ENCODE data around the gene CDK14. TPM values are rescaled to one million over a fixed set of nuclear protein-coding genes. Genes with fewer than 3 reads are reported as not detected.
"Not testable (repeated sequence)": the region's sequence is repeated elsewhere in the genome, so short reads cannot be mapped to it uniquely, and the experiment has no call there.

CDK14 gene
- total RNA-seq, 1 donor from 2014 or later = 1.1 TPM

DNA sequence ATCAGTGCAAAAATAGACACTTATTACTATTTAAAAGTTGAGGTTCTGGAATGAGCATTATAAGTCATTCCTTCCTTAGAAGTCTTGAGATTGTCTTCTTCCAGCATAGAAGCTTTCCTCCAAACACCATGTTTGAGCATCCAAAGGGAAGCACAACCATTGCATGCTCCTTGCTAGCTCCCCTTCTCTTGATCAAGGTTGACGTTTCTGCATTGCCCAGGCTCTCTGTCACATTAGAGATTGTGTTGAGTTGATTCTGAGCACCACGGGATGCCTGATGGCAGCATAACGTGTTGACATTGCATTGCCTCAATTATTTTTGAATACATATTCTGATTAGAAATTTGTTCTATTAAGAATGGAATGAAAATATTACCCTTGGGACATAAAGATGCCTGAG lies 322.2 kb downstream of the CDK14 start:
- ATAC-seq = no peak

DNA sequence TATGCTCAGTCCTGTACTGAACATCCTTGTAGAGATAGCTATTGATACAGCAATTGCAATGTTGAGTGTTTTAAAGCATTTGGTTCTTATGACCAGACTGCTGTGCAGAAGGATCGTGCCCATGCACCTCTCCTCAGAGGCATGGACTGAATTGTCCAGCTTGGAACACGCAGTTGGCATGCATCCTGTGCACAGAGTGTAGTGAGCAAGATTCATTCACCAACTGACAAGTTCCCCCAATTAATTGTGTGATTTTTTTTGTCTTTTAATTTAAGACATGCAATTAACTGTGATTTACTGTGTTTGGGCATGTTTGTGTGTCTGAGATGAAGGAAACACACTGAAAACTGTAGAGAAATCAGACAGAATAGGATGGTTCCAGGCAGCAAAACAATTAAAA lies 323.7 kb downstream of the CDK14 start:
- ATAC-seq = no peak

DNA sequence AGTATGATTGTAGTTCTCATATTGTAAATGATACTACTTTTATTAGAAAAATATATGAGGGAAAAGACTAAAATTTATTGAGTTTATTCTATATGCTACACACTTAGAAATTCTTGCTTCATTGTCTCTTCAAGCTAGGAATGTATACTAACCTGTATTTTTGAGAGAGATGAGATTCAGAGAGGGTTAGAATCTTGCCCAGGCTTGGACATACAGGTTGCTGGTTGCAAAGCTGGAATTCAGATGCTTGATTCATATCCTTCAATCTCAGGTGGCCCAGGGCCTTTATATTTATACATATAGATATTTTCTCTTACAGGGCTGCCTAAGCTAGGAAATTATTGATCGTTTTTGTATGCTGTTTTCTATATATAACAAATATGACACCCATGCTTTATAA lies 324.2 kb downstream of the CDK14 start:
- no peak for ATAC-seq

DNA sequence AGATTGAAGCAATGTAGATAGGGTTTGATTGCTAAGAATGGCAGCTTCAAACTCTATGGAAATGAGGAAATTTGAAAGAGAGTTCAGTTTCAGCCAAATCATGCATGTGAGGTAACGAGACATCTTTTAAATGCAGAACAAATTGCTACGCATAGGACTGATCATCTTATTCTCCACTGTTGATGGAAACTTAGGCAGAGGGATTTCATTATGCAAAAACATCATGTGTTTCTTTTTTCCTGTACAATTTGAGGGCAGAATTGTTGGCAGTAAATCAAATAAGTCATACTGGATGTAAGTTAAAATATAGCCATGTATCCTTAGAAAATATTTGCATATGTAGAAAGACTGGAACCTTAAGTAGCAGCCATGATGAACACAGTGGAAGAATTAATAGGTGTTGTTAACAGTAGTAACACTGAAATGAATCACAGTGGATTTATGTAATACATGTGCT lies 327.4 kb downstream of the CDK14 start:
- no peak for ATAC-seq

DNA sequence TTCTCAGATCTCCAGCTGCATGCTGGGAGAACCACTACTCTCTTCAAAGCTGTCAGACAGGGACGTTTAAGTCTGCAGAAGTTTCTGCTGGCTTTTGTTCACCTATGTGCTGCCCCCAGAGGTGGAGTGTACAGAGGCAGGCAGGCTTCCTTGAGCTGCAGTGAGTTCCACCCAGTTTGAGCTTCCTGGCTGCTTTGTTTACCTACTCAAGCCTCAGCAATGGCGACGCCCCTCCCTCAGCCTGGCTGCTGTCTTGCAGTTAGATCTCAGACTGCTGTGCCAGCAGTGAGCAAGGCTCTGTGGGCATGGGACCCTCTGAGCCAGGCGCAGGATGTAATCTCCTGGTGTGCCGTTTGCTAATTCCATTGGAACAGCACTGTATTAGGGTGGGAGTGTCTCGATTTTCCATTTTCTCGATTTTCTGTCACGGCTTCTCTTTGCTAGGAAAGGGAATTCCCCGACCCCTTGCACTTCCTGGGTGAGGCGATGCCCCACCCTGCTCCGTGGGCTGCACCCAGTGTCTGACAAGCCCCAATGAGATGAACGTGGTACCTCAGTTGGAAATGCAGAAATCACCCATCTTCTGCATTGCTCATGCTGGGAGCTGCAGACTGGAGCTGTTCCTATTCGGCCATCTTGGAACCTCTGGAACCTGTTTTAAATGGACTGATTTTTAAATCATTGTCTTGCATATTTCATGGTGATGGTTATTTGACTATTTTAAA lies 332.7 kb downstream of the CDK14 start:
- not testable (repeated sequence) for ATAC-seq

DNA sequence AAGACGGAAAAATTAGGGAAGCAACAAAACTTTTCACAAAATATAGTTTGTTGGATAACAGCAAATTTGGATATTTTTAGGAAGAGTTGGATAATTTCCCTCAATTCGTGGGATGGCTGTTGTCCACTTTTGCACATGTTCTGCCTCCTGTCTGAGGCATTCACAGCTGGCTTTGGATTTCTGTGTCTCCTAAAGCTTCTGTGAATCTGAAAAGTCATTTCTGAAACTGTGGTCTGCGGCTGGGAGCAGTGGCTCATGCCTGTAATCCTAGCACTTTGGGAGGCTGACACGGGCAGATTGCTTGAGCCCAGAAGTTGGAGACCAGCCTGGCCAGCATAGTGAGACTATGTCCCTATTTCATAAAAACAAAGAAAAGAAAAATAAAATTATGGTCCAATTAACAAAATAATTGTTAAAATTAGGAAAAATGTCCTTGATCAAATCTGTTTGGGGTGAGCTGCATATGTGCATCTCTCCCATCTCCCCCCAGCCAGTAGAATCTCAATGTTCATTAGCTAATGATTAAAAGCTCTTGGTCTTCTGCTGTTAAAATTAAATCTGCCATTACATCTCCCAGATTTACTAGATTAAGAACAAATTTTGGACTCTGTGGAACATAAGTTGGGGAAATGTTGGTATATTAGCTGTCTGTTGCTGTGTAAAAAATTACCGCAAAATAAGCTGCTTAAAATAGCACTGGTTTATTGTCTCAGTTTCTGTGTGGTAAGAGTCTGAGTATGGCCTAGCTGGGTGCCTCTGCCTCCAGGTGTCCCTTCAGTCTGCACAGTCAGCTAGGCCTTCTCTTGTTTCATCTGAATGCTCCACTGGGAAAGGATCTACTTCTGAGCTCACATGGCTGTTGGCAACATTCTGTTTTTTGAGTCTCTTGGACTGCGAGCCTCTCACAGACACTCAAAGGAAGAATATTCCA lies 336.1 kb downstream of the CDK14 start:
- no peak for ATAC-seq

DNA sequence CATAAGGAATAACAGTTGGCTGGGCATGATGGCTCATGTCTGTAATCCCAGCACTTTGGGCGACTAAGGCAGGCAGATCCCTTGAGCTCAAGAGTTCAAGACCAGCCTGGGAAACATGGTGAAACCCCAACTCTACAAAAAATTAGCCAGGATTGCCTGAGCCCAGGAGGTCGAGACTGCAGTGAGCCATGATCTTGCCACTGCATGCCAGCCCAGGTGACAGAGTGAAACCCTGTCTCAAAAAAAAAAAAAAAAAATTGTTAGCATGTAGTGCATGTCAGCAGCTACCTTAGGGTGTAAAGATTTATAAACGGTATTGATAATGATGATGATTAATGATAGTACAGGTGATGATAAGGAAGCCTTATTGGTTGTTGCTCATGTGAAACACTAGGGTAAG lies 336.9 kb downstream of the CDK14 start:
- no peak for ATAC-seq

DNA sequence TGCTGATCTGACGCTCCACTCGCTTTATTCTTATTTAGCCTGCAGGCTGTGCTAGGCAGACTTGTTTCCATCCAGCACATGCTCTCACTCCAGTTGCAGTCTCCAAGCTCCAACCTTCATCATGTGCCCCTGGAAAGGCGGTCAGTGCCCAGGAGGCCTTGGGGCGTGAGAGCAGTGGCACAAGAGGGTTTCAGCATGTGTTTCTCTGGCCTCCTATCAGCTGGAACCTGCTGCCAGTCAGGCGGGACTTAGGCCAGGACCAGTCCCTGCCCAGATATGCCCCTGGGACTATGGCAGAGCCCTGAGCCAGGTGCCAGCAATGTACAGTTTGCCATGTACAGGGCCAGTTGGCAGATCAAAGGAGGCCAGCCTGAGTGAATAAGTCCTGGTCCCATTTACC lies 337.9 kb downstream of the CDK14 start:
- ATAC-seq = no peak

DNA sequence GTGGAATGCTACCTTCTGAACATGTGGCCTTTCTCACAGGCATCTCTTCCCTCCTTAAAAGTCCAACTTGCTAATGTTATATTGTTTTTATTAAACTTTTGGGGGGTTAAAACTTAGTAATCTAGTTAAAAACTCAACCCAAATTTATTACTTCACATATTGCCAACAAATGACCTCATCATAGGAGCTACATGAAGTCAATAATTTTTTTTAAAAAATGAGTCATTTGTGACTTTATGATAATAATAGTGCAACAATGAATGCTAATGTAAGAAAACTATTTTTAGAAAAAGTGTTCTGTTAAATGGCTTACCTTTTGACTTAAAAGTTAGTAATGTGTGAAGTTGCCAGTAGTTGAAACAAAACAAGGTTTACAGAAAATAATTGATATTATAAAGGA lies 342.2 kb downstream of the CDK14 start:
- no peak for ATAC-seq

DNA sequence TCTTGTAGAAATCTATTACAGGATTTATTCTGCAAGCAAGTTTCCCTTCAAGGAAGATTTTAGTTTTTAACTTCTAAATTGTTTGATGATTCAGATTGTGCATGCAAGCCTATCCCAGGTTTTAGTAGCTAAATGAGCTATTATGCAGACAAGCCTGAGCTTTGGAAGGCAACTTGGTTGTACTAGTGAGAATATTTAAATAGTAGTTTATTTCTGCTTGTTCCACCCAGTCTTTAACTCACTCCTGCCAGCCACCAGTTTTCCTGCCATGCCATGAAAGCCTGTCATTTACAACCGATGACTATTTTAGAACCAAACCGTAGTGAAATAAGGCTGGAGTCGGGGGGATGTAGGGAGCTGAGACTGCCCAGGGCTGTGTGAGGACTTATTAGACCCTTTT lies 343.5 kb downstream of the CDK14 start:
- no peak for ATAC-seq

DNA sequence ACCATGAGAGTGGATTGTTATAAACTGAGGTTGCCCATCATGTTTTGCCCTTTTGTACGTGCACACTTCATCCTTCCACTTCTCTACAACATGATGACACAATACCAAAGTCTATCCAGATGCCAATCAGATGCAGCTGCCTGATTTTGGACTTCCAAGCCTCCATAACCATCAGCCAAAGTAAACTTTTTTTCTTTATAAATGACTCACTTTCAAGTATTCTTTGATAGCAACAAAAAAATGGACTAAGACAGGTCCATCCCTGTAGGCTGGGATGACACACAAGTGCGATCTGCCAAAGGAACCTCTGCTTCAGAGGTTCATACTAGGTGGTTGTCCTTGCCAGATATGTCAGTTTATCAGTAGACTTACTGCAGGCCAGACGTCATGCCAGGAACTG lies 347.9 kb downstream of the CDK14 start:
- no peak for ATAC-seq

DNA sequence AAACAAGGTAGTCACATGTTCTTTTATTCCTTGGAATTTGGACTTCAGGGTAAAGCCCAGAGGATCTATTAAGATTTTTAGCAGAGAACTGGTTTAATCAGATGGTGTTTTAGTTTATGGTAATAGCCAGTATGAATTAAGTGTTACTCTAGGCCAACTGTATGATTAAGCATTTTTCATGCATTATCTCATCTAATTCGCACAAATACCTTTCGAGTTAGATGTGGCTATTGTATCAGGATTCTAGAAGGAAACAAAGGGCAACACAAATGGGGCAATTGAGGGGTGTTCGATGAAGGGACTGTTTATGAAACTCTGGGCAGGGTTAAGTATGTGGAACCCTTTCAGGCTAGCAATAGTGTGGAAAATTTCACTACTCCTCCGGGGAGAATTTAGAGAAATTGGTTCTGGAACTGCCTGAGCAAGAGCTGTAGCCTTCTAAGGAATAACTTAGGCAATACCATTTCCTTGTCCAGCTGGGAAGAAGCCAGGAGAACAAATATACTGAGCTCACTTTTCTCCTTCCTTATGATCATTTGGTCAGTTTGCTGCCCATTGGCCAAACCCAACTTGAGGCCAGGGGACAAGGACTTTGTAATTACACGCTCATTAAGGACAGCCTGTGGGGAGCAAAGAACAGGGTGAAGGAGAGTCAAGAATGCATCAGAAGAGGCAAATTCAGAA lies 349.1 kb downstream of the CDK14 start:
- ATAC-seq = no peak

DNA sequence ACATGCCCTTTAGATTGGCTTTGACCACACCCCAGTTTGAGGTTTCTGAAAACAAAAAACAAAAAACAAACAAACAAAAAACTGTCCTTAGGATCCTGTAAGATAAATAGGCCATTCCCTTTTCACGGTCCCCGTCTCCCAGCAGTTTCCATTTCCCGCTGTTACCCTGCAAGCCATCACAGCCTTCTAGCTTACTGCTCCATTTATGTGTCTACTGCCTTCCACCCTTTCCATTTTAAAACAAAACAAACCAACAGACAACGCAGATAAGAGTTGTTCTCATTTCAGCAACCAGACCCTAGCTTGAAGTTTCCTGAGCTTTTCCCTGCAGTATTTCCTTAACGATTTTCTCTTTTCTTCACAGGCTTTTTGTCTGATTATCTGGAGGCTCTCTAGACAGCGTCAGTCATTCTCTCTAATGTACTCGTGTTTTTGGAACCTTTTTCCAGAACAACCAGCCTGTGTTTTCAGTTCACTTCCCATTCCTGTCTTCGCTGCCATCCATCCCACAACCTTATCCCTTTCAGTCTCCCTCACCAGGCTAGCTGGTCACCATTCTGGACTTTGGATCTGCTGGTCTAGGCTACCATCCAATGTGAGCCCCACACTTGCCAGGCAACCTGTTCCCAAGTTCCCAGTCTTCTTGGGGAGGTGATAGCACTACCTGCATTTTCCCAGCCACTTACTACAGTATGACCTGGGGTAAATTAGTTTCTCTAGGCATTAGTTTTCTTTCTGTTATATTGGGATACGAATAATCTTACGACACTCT lies 350.8 kb downstream of the CDK14 start:
- ATAC-seq = no peak

DNA sequence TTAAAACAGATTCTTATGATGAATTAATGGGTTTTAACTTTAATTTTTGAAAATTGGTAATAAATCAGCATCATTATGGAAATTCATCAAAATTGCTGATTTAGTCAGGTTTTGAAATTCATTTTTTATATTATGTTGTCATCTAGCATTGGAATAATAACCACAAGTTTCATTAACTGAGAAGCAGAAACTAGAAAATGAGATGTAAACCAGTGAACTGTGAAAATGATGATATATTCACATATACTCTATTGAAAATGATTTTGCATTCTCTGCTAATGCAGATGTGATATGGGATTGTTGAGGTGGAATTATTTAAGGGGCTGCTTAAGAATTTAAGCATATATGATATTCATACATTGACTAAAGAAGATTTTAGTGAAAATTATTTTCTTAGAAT lies 352.0 kb downstream of the CDK14 start:
- ATAC-seq = no peak

DNA sequence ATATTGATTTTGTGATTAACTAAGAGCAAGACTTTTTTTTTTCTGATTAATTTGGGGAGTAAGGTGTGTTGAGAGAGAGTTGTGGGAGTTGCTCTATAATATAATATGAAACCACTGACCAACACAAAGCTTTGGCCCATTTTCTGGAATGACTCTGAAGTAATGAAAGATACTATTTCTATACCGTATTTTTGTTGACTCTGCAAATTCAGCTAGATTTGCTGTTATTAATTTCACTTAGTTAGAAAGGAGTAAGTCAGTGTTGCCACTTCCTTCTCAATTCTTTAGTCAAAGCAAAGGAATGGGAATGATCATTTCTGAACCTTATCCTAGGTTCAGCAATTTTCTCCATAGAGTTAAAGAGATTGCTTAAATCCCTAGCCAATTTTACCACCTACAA lies 355.1 kb downstream of the CDK14 start:
- no peak for ATAC-seq

DNA sequence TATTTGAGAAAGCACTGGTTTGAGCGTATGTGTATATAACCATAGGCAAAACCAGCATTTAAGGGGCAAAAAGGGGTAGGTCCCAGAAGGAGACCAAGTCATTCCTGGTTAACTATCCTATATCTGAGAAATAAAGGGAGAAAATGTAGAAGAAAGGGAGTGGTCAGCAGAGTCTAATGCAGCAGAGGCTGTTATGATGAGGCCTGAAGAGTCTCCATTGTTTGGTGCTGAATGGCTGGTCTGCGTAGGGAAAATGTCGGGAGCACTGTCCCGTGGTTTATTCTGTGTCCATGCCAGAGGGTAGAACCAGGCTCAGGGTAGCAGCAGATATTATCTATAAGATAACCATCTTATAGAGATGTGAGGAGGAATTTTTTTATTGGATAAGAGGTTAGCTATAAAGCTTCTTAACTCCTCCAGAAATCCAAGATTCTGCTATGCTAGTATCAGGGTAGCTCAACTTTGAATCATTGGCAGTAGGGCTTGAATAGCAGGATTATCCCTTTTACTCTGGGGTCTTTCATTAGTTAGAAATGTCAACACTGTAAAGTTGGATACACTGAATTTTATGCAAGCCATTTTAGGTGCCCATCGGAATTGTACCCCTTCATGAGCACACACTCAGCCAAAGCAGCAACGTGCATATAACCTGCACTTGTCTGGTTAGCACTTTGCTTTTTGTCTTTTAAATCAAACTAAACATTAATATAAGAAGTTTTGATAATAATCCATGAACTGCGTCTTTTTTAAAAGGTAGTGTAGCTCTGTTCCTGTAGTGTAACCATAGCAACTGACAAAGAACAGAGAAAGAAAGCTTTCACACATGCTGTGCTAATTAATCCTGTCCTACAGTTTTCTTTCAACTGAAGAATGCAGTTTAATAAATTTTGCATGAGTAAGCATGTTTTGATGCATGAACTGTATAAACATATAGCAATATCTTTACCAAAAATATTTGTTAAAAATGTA lies 356.1 kb downstream of the CDK14 start:
- ATAC-seq = no peak

DNA sequence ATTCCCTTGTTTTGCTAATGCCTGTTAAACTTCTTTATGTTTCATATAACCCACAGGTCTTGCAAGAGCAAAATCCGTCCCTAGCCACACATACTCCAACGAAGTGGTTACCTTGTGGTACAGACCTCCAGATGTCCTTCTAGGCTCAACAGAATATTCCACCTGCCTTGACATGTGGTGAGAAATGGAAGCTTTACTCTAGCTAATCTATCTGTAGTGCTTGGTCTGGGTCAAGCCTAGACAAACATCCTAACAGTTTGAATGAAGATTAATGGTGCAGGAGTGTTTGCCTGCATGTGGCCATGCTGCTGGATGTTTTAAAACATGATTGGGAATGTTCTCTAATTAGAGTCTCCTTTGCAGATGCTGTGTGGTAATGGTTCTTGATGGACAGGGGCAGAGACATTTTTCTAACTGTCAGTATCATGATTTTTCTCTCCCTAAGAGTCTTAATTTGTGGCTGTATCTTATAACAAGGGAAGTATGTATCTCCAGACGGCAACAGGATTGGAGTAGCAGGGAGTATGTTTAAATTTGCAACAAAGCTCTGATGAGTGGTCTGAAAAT lies 359.6 kb downstream of the CDK14 start:
- ATAC-seq = no peak

DNA sequence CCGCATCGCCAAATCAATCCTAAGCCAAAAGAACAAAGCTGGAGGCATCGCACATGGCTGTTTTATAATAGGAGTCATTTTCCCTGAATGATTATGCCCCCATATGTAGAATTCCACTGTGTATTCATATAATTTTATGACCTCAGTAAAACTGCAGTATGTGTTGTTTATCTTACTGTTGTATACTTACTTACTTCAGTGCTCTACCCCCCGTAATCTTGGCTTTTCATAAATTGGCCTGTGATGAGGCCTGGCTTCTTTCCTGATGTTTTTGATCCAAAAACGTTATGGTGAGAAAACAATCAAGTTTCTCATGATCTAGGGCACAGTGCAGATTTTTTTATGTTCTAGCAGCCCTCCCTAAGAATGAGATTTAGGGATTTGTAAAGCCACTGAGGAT lies 361.8 kb downstream of the CDK14 start:
- no peak for ATAC-seq

DNA sequence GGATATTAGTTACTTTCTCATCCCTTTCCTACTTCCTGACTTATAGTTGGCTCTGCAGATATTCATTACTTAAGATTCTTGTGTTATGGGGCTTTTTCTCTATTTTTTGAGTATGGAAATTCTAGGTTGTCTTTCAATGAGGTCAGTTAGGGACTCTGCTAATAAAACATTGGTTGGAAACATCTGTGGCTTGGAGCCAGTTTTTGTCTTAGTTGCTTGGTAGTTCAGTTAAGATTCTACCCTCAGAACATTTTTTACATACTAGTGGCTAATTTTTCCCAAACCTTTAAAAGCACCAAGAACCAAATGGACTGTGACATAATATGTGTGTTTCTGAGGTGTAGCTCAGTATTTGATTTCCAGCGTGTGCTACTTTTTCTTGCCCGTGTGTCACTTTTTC lies 362.5 kb downstream of the CDK14 start:
- no peak for ATAC-seq

DNA sequence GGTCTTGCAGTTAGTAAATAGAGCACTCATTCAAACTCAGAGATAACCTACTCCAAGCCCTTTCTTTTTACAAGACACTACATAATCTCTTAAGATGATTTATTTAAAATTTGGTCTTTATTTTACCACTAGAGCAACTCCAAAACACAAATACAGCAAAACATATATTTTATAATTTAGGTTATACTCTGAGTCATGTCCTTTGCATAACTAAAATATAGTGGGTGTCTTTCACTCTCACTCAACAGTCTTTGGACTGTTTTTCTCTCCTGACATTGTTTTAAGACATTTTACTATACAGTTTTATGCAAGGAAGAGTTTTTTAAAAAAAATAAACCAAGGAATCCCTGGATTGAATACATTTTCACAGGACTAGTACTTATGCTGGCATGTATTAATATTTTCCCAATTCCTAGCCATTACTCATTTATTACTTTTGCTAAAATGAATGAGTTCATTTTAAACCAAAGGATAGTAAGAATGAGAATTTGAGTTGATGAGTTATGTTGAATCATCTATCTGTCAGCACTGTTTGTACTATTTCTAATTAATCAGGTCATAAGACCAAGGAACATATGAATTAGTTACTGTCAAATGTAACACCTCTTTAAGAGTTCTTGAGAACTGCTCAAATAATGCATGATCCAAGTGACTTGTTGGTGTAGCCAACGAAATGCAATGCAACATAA lies 365.1 kb downstream of the CDK14 start:
- ATAC-seq = no peak

Data from esophagus mucosa (tissue), 1 donor.